GM23338 (cell line): ENCODE results near the gene INHA. TPM values are rescaled to one million over a fixed set of nuclear protein-coding genes. Genes with fewer than 3 reads are reported as not detected.

ENCODE experiments used
- ATAC-seq: fragments of 200-7000 bp; cut with Tn5 transposase; 3 replicates; pipeline ENCODE4 v1.9.1; 2020
- DNase-seq: peaks from one replicate; pipeline ENCODE4 v3.0.0-alpha.2; 2015; ENCODE audit warnings: low spot score
- H2AFZ ChIP-seq: fragments of 200-600 bp; sonication (generic); 2 replicates; pipeline ENCODE4 v1.8.0; 2016; ENCODE audit warnings: antibody characterized with exemption, mild to moderate bottlenecking, moderate library complexity
- H3F3A ChIP-seq: fragments of 200-600 bp; sonication (generic); replicated peaks from 2 replicates; pipeline ENCODE4 v1.8.0; 2017; ENCODE audit warnings: antibody characterized with exemption, mixed run types, low read depth
- H3K27ac ChIP-seq: fragments of 200-600 bp; sonication (generic); 2 replicates; pipeline ENCODE4 v1.6.1; 2016; ENCODE audit warnings: low read depth
- H3K27me3 ChIP-seq: fragments of 200-600 bp; sonication (generic); 2 replicates; pipeline ENCODE4 v1.8.0; 2016; ENCODE audit warnings: mild to moderate bottlenecking, mixed run types, moderate library complexity; ENCODE audit not compliant: insufficient read depth
- H3K36me3 ChIP-seq: fragments of 200-600 bp; sonication (generic); 2 replicates; pipeline ENCODE4 v1.8.0; 2016; ENCODE audit warnings: mild to moderate bottlenecking; ENCODE audit not compliant: insufficient read depth
- H3K4me1 ChIP-seq: fragments of 200-600 bp; sonication (generic); 2 replicates; pipeline ENCODE4 v1.8.0; 2016; ENCODE audit warnings: mild to moderate bottlenecking, moderate library complexity; ENCODE audit not compliant: insufficient read depth
- H3K4me2 ChIP-seq: fragments of 200-600 bp; sonication (generic); 2 replicates; pipeline ENCODE4 v1.7.1; 2017; ENCODE audit warnings: mixed run types
- H3K4me3 ChIP-seq: fragments of 200-600 bp; sonication (generic); 2 replicates; pipeline ENCODE4 v1.6.1; 2016; ENCODE audit warnings: mixed run types
- H3K79me2 ChIP-seq: fragments of 200-600 bp; sonication (generic); replicated peaks from 2 replicates; pipeline ENCODE4 v1.8.0; 2017; ENCODE audit warnings: mild to moderate bottlenecking; ENCODE audit not compliant: insufficient read depth
- H3K9me2 ChIP-seq: fragments of 200-600 bp; sonication (generic); 2 replicates; pipeline ENCODE4 v1.8.0; 2017; ENCODE audit not compliant: insufficient read depth
- H4K20me1 ChIP-seq: fragments of 200-600 bp; sonication (generic); replicated peaks from 2 replicates; pipeline ENCODE4 v1.8.0; 2017; ENCODE audit warnings: mild to moderate bottlenecking; ENCODE audit not compliant: insufficient read depth
- H3K27ac Mint-ChIP-seq: 2 replicates; pipeline ENCODE4 v1.8.0; 2020; ENCODE audit warnings: inconsistent platforms, mild to moderate bottlenecking, moderate library complexity, mixed read lengths
- H3K27me3 Mint-ChIP-seq: 3 replicates; pipeline ENCODE4 v1.8.0; 2022; ENCODE audit warnings: low read depth, mild to moderate bottlenecking, moderate library complexity, mixed read lengths, inconsistent platforms; ENCODE audit not compliant: insufficient read depth, poor library complexity
- H3K36me3 Mint-ChIP-seq: 3 replicates; pipeline ENCODE4 v1.8.0; 2021; ENCODE audit warnings: low read depth, mild to moderate bottlenecking, inconsistent platforms, moderate library complexity, mixed read lengths
- H3K4me1 Mint-ChIP-seq: 3 replicates; pipeline ENCODE4 v1.8.0; 2020; ENCODE audit warnings: mild to moderate bottlenecking, inconsistent platforms, mixed read lengths
- H3K4me3 Mint-ChIP-seq: 3 replicates; pipeline ENCODE4 v1.8.0; 2021; ENCODE audit warnings: moderate library complexity, mild to moderate bottlenecking, inconsistent platforms, mixed read lengths
- H3K9me3 Mint-ChIP-seq: 3 replicates; pipeline ENCODE4 v1.8.0; 2020; ENCODE audit warnings: moderate library complexity, mild to moderate bottlenecking, inconsistent platforms, mixed read lengths
- CREB1 ChIP-seq: fragments of 250-450 bp; sonication (Bioruptor Pico); IDR thresholded peaks from 2 replicates; pipeline ENCODE4 v1.5.0; 2020; ENCODE audit warnings: low read depth, mild to moderate bottlenecking, moderate library complexity
- EZH2 ChIP-seq: fragments of 200-600 bp; sonication (generic); IDR thresholded peaks from one replicate; pipeline ENCODE4 v1.8.0; 2017; ENCODE audit warnings: antibody characterized with exemption, mild to moderate bottlenecking, low read depth; ENCODE audit not compliant: unreplicated experiment
- EZH2phosphoT487 ChIP-seq: fragments of 200-600 bp; sonication (generic); IDR thresholded peaks from one replicate; pipeline ENCODE4 v1.8.1; 2018; ENCODE audit warnings: antibody characterized with exemption; ENCODE audit not compliant: unreplicated experiment
- JUNB ChIP-seq: IDR thresholded peaks from one replicate; pipeline ENCODE4 v1.6.1; 2016; ENCODE audit warnings: antibody characterized with exemption; ENCODE audit not compliant: unreplicated experiment
- NANOG ChIP-seq: IDR thresholded peaks from 2 replicates; pipeline ENCODE4 v1.6.1; 2016; ENCODE audit warnings: antibody characterized with exemption, borderline replicate concordance
- POLR2AphosphoS5 ChIP-seq: IDR thresholded peaks from 2 replicates; pipeline ENCODE4 v1.6.1; 2016; ENCODE audit warnings: antibody characterized with exemption, low read depth
- STAT1 ChIP-seq: IDR thresholded peaks from one replicate; pipeline ENCODE4 v1.6.1; 2016; ENCODE audit warnings: antibody characterized with exemption; ENCODE audit not compliant: unreplicated experiment
- ZNF114 ChIP-seq: fragments of 250-450 bp; sonication (Bioruptor Pico); IDR thresholded peaks from 2 replicates; pipeline ENCODE4 v1.5.0; 2020; ENCODE audit warnings: mild to moderate bottlenecking, moderate library complexity
- ZNF331 ChIP-seq: fragments of 250-450 bp; sonication (Bioruptor Pico); IDR thresholded peaks from 2 replicates; pipeline ENCODE4 v1.5.0; 2020; ENCODE audit warnings: low read depth, mild to moderate bottlenecking, moderate library complexity
- polyA plus RNA-seq: library from polyadenylated mRNA; unstranded; fragments of >200 nt; fragmentation: Nextera tagmentation; extraction: Ambion mirVana; gene quantifications from 2 replicates; pipeline ENCODE4 v1.2.1, GENCODE V29; 2016
- total RNA-seq: library from RNA; depleted of rRNA; stranded (reverse); fragments of >200 nt; shearing (Covaris generic); gene quantifications from 2 replicates; pipeline ENCODE4 v1.2.3, GENCODE V29; 2014
- TF ChIP-seq, protein P1 (sequence below): IDR thresholded peaks from one replicate; pipeline ENCODE4 v1.6.1; 2018; ENCODE audit warnings: antibody characterized with exemption; ENCODE audit not compliant: unreplicated experiment
- TF ChIP-seq, protein P2 (sequence below), 2 experiments: fragments of 200-600 bp in 1 of 2; sonication (generic) in 1 of 2; conservative IDR thresholded peaks; 2 replicates each; pipeline versions ENCODE4 v1.5.1 to v1.6.1; 2016 to 2017; ENCODE audit warnings: antibody characterized with exemption in 2 of 2, low read depth in 2 of 2, mild to moderate bottlenecking in 2 of 2, moderate library complexity in 1 of 2
- TF ChIP-seq, protein P3 (sequence below): IDR thresholded peaks from 2 replicates; pipeline ENCODE4 v1.6.1; 2016; ENCODE audit warnings: antibody characterized with exemption
- TF ChIP-seq, protein P4 (sequence below): fragments of 250-450 bp; sonication (Bioruptor Pico); IDR thresholded peaks from 2 replicates; pipeline ENCODE4 v1.5.0; 2020; ENCODE audit warnings: mild to moderate bottlenecking, moderate library complexity

Gene INHA
- total and polyA plus RNA-seq, 2 experiments from 2014 or later: 1.5 to 1.6 TPM

DNA sequence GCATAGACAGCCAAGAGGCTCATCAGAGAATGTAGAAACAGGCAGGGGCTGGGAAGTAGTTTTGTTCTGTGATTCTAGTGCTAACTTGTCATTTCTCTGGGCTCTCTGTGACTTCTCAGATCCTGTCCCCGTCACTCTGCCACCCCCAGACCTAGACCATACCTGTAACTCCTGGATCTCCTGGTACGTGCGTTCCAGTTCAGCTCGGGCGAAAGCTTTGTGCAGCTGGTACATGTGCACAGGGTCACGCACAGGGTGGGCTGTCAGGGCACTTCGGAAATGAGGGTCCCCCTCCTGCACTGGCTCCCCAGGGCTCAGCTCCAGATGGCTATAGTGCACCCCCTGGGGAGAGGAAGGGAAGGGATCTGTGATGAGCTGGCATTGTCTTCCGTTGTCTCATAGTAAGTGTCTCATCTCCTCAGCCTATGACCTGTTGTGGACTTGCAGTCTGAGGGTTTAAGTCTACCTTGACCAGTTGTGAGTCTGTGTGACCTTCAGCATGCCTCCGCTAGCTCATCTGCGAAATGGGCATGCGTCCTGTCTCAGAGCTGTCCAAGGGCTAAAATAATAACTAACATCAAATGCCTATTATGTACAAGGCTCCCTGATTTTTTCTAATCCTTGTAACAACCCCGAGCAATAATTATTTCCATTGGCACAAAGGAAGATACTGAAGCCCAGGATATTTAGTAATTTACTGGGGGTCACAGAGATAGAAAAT lies 31.2 kb upstream of the INHA start:
- DNase-seq (no peak), ATAC-seq (no peak)
- no peak overlapping the region for H3K27ac ChIP-seq
- H4K20me1 ChIP-seq: peaks cover 23% of the 10 kb centered on the region
- no peak overlapping the region for H3K4me3 ChIP-seq
- H3K79me2 ChIP-seq: peaks cover 14% of the 10 kb centered on the region
- no peak overlapping the region for H3K27ac Mint-ChIP-seq
- TF ChIP-seq NANOG: no peak
- no peak for TF ChIP-seq ZNF331 (CRISPR knock-in tag)
- TF ChIP-seq, protein P1, sequence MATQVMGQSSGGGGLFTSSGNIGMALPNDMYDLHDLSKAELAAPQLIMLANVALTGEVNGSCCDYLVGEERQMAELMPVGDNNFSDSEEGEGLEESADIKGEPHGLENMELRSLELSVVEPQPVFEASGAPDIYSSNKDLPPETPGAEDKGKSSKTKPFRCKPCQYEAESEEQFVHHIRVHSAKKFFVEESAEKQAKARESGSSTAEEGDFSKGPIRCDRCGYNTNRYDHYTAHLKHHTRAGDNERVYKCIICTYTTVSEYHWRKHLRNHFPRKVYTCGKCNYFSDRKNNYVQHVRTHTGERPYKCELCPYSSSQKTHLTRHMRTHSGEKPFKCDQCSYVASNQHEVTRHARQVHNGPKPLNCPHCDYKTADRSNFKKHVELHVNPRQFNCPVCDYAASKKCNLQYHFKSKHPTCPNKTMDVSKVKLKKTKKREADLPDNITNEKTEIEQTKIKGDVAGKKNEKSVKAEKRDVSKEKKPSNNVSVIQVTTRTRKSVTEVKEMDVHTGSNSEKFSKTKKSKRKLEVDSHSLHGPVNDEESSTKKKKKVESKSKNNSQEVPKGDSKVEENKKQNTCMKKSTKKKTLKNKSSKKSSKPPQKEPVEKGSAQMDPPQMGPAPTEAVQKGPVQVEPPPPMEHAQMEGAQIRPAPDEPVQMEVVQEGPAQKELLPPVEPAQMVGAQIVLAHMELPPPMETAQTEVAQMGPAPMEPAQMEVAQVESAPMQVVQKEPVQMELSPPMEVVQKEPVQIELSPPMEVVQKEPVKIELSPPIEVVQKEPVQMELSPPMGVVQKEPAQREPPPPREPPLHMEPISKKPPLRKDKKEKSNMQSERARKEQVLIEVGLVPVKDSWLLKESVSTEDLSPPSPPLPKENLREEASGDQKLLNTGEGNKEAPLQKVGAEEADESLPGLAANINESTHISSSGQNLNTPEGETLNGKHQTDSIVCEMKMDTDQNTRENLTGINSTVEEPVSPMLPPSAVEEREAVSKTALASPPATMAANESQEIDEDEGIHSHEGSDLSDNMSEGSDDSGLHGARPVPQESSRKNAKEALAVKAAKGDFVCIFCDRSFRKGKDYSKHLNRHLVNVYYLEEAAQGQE: no peak
- TF ChIP-seq ZNF114 (CRISPR knock-in tag): no peak
- no peak for TF ChIP-seq JUNB
- TF ChIP-seq, protein P2, sequence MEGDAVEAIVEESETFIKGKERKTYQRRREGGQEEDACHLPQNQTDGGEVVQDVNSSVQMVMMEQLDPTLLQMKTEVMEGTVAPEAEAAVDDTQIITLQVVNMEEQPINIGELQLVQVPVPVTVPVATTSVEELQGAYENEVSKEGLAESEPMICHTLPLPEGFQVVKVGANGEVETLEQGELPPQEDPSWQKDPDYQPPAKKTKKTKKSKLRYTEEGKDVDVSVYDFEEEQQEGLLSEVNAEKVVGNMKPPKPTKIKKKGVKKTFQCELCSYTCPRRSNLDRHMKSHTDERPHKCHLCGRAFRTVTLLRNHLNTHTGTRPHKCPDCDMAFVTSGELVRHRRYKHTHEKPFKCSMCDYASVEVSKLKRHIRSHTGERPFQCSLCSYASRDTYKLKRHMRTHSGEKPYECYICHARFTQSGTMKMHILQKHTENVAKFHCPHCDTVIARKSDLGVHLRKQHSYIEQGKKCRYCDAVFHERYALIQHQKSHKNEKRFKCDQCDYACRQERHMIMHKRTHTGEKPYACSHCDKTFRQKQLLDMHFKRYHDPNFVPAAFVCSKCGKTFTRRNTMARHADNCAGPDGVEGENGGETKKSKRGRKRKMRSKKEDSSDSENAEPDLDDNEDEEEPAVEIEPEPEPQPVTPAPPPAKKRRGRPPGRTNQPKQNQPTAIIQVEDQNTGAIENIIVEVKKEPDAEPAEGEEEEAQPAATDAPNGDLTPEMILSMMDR (conservative IDR thresholded peaks at IDR 0.05; ENCODE audit: low read depth in 2 of 2): no peak
- no peak for TF ChIP-seq CREB1 (CRISPR knock-in tag)
- no peak for TF ChIP-seq POLR2AphosphoS5
- TF ChIP-seq, protein P3, sequence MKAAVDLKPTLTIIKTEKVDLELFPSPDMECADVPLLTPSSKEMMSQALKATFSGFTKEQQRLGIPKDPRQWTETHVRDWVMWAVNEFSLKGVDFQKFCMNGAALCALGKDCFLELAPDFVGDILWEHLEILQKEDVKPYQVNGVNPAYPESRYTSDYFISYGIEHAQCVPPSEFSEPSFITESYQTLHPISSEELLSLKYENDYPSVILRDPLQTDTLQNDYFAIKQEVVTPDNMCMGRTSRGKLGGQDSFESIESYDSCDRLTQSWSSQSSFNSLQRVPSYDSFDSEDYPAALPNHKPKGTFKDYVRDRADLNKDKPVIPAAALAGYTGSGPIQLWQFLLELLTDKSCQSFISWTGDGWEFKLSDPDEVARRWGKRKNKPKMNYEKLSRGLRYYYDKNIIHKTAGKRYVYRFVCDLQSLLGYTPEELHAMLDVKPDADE: no peak
- TF ChIP-seq, protein P4, sequence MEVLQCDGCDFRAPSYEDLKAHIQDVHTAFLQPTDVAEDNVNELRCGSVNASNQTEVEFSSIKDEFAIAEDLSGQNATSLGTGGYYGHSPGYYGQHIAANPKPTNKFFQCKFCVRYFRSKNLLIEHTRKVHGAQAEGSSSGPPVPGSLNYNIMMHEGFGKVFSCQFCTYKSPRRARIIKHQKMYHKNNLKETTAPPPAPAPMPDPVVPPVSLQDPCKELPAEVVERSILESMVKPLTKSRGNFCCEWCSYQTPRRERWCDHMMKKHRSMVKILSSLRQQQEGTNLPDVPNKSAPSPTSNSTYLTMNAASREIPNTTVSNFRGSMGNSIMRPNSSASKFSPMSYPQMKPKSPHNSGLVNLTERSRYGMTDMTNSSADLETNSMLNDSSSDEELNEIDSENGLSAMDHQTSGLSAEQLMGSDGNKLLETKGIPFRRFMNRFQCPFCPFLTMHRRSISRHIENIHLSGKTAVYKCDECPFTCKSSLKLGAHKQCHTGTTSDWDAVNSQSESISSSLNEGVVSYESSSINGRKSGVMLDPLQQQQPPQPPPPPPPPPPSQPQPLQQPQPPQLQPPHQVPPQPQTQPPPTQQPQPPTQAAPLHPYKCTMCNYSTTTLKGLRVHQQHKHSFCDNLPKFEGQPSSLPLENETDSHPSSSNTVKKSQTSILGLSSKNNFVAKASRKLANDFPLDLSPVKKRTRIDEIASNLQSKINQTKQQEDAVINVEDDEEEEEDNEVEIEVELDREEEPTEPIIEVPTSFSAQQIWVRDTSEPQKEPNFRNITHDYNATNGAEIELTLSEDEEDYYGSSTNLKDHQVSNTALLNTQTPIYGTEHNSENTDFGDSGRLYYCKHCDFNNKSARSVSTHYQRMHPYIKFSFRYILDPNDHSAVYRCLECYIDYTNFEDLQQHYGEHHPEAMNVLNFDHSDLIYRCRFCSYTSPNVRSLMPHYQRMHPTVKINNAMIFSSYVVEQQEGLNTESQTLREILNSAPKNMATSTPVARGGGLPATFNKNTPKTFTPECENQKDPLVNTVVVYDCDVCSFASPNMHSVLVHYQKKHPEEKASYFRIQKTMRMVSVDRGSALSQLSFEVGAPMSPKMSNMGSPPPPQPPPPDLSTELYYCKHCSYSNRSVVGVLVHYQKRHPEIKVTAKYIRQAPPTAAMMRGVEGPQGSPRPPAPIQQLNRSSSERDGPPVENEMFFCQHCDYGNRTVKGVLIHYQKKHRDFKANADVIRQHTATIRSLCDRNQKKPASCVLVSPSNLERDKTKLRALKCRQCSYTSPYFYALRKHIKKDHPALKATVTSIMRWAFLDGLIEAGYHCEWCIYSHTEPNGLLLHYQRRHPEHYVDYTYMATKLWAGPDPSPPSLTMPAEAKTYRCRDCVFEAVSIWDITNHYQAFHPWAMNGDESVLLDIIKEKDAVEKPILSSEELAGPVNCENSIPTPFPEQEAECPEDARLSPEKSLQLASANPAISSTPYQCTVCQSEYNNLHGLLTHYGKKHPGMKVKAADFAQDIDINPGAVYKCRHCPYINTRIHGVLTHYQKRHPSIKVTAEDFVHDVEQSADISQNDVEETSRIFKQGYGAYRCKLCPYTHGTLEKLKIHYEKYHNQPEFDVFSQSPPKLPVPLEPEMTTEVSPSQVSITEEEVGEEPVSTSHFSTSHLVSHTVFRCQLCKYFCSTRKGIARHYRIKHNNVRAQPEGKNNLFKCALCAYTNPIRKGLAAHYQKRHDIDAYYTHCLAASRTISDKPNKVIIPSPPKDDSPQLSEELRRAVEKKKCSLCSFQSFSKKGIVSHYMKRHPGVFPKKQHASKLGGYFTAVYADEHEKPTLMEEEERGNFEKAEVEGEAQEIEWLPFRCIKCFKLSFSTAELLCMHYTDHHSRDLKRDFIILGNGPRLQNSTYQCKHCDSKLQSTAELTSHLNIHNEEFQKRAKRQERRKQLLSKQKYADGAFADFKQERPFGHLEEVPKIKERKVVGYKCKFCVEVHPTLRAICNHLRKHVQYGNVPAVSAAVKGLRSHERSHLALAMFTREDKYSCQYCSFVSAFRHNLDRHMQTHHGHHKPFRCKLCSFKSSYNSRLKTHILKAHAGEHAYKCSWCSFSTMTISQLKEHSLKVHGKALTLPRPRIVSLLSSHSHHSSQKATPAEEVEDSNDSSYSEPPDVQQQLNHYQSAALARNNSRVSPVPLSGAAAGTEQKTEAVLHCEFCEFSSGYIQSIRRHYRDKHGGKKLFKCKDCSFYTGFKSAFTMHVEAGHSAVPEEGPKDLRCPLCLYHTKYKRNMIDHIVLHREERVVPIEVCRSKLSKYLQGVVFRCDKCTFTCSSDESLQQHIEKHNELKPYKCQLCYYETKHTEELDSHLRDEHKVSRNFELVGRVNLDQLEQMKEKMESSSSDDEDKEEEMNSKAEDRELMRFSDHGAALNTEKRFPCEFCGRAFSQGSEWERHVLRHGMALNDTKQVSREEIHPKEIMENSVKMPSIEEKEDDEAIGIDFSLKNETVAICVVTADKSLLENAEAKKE (CRISPR knock-in tag): no peak
- TF ChIP-seq EZH2phosphoT487: no peak
- TF ChIP-seq STAT1: no peak
- TF ChIP-seq EZH2: no peak
- H3K9me3 Mint-ChIP-seq: no peaks in the 10 kb centered on the region; the same call in 2 of the 3 replicates
- peaks cover 9% of the 10 kb centered on the region for H3K36me3 ChIP-seq
- H3K9me2 ChIP-seq: no peaks in the 10 kb centered on the region
- H3K4me3 Mint-ChIP-seq: peak overlapping the region; percentile 33; the same call in 1 of the 3 replicates
- peaks cover 33% of the 10 kb centered on the region for H3K36me3 Mint-ChIP-seq
- H3K27me3 ChIP-seq: peaks cover 9% of the 10 kb centered on the region; the same call in 1 of the 2 replicates
- peaks cover 41% of the 10 kb centered on the region for H3K4me1 Mint-ChIP-seq
- peaks cover 29% of the 10 kb centered on the region for H3K27me3 Mint-ChIP-seq
- peaks cover 19% of the 10 kb centered on the region for H3F3A ChIP-seq
- H2AFZ ChIP-seq: no peak overlapping the region
- H3K4me1 ChIP-seq: peaks cover 29% of the 10 kb centered on the region
- no peak overlapping the region for H3K4me2 ChIP-seq
